HepG2 (cell line): ENCODE data around the gene ZMIZ1. TPM values are rescaled to one million over a fixed set of nuclear protein-coding genes. Genes with fewer than 3 reads are reported as not detected.
A peak's percentile ranks its signal among the peaks of the same experiment; 100 is the strongest.

Experiments
- ARID2 ChIP-seq: sonication (generic); formaldehyde crosslinking; IDR thresholded peaks from 2 replicates; pipeline ENCODE4 v1.8.1; 2022; ENCODE audit warnings: mild to moderate bottlenecking, missing genetic modification reagents, borderline replicate concordance
- CSRNP2 ChIP-seq: sonication (generic); formaldehyde crosslinking; conservative IDR thresholded peaks from 2 replicates; pipeline ENCODE4 v1.8.0; 2022; ENCODE audit warnings: low read depth, missing genetic modification reagents
- FOXO4 ChIP-seq: sonication (generic); formaldehyde crosslinking; conservative IDR thresholded peaks from 2 replicates; pipeline ENCODE4 v1.8.1; 2023; ENCODE audit warnings: missing genetic modification reagents
- HBP1 ChIP-seq: IDR thresholded peaks from 2 replicates; pipeline ENCODE4 v1.6.1; 2016; ENCODE audit warnings: low read depth, control low read depth
- HIVEP1 ChIP-seq: sonication (generic); formaldehyde crosslinking; IDR thresholded peaks from 2 replicates; pipeline ENCODE4 v1.4.0; 2020; ENCODE audit warnings: mild to moderate bottlenecking, missing genetic modification reagents
- HMGA1 ChIP-seq: sonication (generic); formaldehyde crosslinking; conservative IDR thresholded peaks from 2 replicates; pipeline ENCODE4 v1.4.0; 2020; ENCODE audit warnings: missing genetic modification reagents
- HOXA3 ChIP-seq: sonication (generic); formaldehyde crosslinking; IDR thresholded peaks from 2 replicates; pipeline ENCODE4 v1.5.0; 2020; ENCODE audit warnings: missing genetic modification reagents
- LBX2 ChIP-seq: sonication (generic); formaldehyde crosslinking; IDR thresholded peaks from 2 replicates; pipeline ENCODE4 v1.5.0; 2020; ENCODE audit warnings: missing genetic modification reagents, mild to moderate bottlenecking, borderline replicate concordance
- MED8 ChIP-seq: sonication (generic); formaldehyde crosslinking; IDR thresholded peaks from 2 replicates; pipeline ENCODE4 v1.8.1; 2023; ENCODE audit warnings: mild to moderate bottlenecking, missing genetic modification reagents; ENCODE audit not compliant: insufficient replicate concordance
- NAIF1 ChIP-seq: sonication (generic); formaldehyde crosslinking; IDR thresholded peaks from 2 replicates; pipeline ENCODE4 v1.5.0; 2020; ENCODE audit warnings: mild to moderate bottlenecking, missing genetic modification reagents, borderline replicate concordance
- RAD21 ChIP-seq: fragments of 450-650 bp; formaldehyde crosslinking; IDR thresholded peaks from 2 replicates; pipeline ENCODE4 v1.5.0; 2020; ENCODE audit warnings: mild to moderate bottlenecking
- ZBTB20 ChIP-seq: sonication (generic); formaldehyde crosslinking; IDR thresholded peaks from 2 replicates; pipeline ENCODE4 v1.8.1; 2023; ENCODE audit warnings: missing genetic modification reagents, low read depth, mild to moderate bottlenecking, borderline replicate concordance
- ZFP36L2 ChIP-seq: sonication (generic); formaldehyde crosslinking; IDR thresholded peaks from 2 replicates; pipeline ENCODE4 v1.4.0; 2020; ENCODE audit warnings: missing genetic modification reagents
- ZKSCAN8 ChIP-seq: IDR thresholded peaks from 2 replicates; pipeline ENCODE4 v1.6.1; 2016; ENCODE audit warnings: borderline replicate concordance, missing genetic modification reagents, missing compliant biosample characterization
- ZNF33A ChIP-seq: sonication (generic); formaldehyde crosslinking; IDR thresholded peaks from 2 replicates; pipeline ENCODE4 v1.5.1; 2020; ENCODE audit warnings: missing genetic modification reagents, mild to moderate bottlenecking, moderate library complexity, borderline replicate concordance
- ZNF570 ChIP-seq: sonication (generic); formaldehyde crosslinking; IDR thresholded peaks from 2 replicates; pipeline ENCODE4 v1.4.0; 2020; ENCODE audit warnings: mild to moderate bottlenecking, missing genetic modification reagents, borderline replicate concordance
- ZNF574 ChIP-seq: sonication (generic); formaldehyde crosslinking; IDR thresholded peaks from 2 replicates; pipeline ENCODE4 v1.4.0; 2020; ENCODE audit warnings: missing genetic modification reagents
- ZXDC ChIP-seq: sonication (generic); formaldehyde crosslinking; IDR thresholded peaks from 2 replicates; pipeline ENCODE4 v1.5.0; 2020; ENCODE audit warnings: mild to moderate bottlenecking, missing genetic modification reagents
- polyA plus RNA-seq, 8 experiments: library from polyadenylated mRNA; depleted of rRNA in 3 of 8; stranded (reverse) in 7 of 8; unstranded in 1 of 8; fragments of >200 nt; fragmentation: Illumina TruSeq in 4 of 8; extraction: Trizol in 4 of 8; gene quantifications; 2 replicates each; pipeline versions ENCODE4 v1.2.1 to v1.2.3, GENCODE V29; 2011 to 2016; ENCODE audit warnings: low read depth in 4 of 8, missing spikeins in 1 of 8, mixed read lengths in 1 of 8; ENCODE audit not compliant: insufficient read depth in 1 of 8
- total RNA-seq, 5 experiments: library from RNA; depleted of rRNA; stranded (reverse); fragments of >200 nt; fragmentation: Illumina TruSeq; extraction: Trizol; gene quantifications; 2 replicates each; pipeline ENCODE4 v1.2.3, GENCODE V29; 2016; ENCODE audit warnings: low read depth in 1 of 5

The ZMIZ1 gene
- total and polyA plus RNA-seq, 2 of the 13 experiments (the other 11 are each of a cell fraction or from before 2014, with no cell fraction given) = 5.3 to 10.2 TPM

GRCh38 chr10:79347226-79347893 is 278.6 kb downstream of the ZMIZ1 start, which contains the start of gene PPIF (continued):
- TF ChIP-seq FOXO4 (CRISPR knock-in tag) (no peak), ZBTB20 (CRISPR knock-in tag) (no peak), RAD21 (CRISPR knock-in tag) (peak; percentile 84), ZFP36L2 (no peak), ZNF33A (CRISPR knock-in tag) (no peak), ZNF574 (peak; percentile 63; the same call in 1 of the 2 replicates), ZKSCAN8 (CRISPR knock-in tag) (no peak), ZXDC (CRISPR knock-in tag) (peak; percentile 89; the same call in 1 of the 2 replicates), CSRNP2 (CRISPR knock-in tag) (no peak), ZNF570 (CRISPR knock-in tag) (no peak), ARID2 (CRISPR knock-in tag) (no peak), LBX2 (CRISPR knock-in tag) (no peak), HIVEP1 (no peak), HMGA1 (CRISPR knock-in tag) (no peak), MED8 (no peak), NAIF1 (CRISPR knock-in tag) (no peak), HBP1 (0 out of 2 replicates have a peak, but pooled peaks have one; percentile 57), HOXA3 (CRISPR knock-in tag) (peak; percentile 55)
